ENCODE data around the gene TSPAN1.

TSPAN1 gene

DNA sequence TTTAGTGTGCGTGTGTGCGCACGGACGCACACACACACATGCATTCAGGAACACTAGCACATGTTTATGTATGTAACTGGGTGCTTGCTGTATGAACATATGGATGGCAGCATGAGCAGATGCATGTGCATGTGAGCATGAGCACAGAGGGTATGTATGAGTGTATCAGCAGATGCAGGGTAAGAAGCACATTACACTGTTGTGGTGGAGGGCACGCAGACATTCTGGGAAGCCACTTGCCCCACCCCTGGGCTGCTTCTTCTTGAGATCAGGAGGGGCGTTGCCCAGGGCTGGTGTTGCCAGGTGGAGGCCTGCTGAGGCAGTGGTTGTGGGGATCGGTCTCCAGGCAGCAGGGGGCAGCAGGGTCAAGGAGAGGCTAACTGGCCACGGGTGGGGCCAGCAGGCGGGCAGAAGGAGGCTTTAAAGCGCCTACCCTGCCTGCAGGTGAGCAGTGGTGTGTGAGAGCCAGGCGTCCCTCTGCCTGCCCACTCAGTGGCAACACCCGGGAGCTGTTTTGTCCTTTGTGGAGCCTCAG lies 5.3 kb downstream of the TSPAN1 start:
- no peak for DNase-seq (ENCODE audit: low read depth)
- TF ChIP-seq, protein P1, sequence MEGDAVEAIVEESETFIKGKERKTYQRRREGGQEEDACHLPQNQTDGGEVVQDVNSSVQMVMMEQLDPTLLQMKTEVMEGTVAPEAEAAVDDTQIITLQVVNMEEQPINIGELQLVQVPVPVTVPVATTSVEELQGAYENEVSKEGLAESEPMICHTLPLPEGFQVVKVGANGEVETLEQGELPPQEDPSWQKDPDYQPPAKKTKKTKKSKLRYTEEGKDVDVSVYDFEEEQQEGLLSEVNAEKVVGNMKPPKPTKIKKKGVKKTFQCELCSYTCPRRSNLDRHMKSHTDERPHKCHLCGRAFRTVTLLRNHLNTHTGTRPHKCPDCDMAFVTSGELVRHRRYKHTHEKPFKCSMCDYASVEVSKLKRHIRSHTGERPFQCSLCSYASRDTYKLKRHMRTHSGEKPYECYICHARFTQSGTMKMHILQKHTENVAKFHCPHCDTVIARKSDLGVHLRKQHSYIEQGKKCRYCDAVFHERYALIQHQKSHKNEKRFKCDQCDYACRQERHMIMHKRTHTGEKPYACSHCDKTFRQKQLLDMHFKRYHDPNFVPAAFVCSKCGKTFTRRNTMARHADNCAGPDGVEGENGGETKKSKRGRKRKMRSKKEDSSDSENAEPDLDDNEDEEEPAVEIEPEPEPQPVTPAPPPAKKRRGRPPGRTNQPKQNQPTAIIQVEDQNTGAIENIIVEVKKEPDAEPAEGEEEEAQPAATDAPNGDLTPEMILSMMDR (conservative IDR thresholded peaks at IDR 0.05; ENCODE audit: low read length) = no peak
- H3K4me3 ChIP-seq (ENCODE audit: low read length) = no peak overlapping the region

DNA sequence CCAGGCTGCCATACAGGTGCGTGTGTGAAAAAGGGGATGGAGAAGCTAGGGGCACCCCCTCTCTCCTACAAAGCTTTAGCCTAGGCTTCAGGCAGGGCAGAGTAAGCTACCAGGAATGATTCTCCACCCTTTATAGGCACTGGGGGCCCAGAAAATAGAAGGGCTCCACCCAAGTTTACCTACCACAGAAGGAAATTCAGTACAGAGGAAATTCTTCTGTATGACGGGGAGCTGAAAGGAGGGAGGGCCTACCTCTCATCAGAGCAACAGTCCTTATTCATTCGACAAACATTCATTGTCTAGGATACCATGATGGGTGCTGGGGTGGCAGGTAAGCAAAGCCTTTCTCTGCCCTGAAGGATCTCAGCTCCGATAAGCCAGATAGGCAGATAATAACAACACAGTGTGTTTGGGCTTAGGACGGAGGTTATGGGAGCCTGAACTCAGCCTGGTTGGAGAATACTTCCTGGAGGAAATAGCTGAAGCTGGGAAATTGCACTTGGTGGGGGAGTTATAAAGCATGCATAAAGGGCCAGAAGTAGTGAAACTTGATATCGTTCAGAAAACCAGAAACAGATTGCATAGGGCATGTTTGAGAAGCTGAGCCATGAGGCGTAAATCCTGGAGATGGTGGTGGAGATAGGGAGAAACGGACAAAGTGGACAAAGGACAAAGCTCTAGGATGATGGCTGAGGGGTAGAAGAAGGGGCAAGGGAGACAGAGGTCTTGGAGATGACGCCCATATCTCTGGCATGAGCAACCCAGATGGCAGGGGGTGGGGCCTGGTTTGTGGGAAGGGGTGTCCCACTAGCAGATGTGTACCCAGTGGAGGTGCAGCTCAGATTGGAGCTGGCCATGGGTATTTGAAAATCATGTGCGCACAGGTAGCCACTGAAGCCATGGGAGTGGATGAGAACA lies 6.7 kb downstream of the TSPAN1 start:
- TF ChIP-seq, protein P1 (conservative IDR thresholded peaks at IDR 0.05; ENCODE audit: low read length) = no peak
- no peak overlapping the region for H3K4me3 ChIP-seq (ENCODE audit: low read length)
- DNase-seq (ENCODE audit: low read depth) = peak; percentile 49

DNA sequence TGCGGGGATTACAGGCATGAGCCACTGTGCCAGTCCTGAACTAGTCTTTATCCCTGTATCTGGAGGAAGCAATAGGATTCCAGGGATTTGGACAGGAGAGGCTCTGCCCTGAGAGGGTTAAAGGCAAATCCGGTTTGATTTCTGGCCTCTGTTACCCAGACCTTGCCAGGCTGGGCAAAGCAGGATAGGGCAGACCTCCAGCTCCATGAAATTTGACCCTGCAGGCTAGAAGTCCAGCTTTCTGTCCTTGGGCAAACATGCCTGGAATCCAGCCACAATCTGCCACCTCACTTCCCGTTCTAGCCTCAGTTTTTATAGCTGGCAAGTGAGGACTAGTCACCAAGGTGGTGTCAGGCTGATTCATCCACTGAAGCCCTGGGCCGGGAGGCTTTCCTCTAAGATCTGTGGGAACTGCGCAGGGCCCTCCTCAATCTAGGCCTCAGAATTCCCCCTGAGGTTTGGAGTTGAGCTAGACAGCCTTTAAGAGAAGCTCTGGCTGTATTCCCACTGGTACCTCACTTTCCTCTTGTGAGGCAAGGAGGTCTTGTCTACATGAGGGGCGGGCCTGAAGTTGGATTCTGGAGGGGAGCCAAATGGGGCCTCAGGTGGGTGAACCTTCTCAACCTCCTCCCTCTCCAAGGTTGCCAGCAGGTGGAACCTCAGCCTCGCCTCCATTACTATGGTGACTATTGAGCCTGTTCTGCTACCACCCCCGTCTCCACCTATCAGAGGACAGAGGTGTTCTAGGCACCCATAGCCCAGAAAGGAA lies 8.4 kb downstream of the TSPAN1 start:
- TF ChIP-seq, protein P1 (conservative IDR thresholded peaks at IDR 0.05; ENCODE audit: low read length) = no peak
- no peak overlapping the region for H3K4me3 ChIP-seq (ENCODE audit: low read length)
- peak; percentile 92 for DNase-seq (ENCODE audit: low read depth)

DNA sequence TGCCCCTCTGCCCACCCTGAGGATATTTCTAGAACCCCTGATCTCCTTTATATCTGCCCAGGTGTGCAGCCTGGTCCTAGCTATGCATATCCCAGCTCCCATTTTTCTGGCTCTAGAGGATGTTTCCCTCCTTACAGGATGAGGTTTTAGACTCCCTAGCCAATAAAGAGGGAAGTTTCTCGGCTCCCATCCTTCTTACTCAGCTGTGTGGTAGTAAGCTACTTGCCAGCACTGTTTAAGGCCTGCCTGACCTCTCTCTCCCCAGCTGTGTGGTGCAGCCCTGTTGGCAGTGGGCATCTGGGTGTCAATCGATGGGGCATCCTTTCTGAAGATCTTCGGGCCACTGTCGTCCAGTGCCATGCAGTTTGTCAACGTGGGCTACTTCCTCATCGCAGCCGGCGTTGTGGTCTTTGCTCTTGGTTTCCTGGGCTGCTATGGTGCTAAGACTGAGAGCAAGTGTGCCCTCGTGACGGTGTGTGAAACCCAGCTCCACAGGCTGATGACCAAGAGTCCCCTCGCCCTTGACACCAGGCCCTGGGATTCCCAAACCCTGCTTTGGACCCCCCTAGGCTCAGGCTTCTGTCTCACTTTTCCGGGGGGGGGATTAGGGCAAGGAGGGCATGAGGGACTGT lies 9.2 kb downstream of the TSPAN1 start:
- no peak overlapping the region for H3K4me3 ChIP-seq (ENCODE audit: low read length)

DNA sequence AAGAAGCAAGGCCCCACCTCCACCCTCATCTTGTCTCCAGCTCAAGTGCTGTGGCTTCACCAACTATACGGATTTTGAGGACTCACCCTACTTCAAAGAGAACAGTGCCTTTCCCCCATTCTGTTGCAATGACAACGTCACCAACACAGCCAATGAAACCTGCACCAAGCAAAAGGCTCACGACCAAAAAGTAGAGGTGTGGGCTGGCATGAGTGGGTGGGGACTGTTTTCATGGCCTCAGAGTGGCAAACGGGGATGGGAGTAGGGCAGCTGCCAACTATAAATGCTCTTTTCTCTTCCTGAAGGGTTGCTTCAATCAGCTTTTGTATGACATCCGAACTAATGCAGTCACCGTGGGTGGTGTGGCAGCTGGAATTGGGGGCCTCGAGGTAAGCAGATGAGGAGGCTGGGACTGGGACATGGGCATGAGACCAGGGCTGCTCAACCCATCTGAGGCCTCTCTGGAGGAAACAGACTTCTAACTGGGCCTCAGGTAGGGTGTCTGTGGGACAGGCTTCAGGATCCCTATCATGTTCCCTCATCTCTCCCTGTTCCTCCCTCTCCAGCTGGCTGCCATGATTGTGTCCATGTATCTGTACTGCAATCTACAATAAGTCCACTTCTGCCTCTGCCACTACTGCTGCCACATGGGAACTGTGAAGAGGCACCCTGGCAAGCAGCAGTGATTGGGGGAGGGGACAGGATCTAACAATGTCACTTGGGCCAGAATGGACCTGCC lies 10.2 kb downstream of the TSPAN1 start:
- H3K4me3 ChIP-seq (ENCODE audit: low read length) = no peak overlapping the region
- TF ChIP-seq, protein P1 (conservative IDR thresholded peaks at IDR 0.05; ENCODE audit: low read length) = no peak
- no peak for DNase-seq (ENCODE audit: low read depth)

More for the DNA sequence above, 9.2 kb downstream of the TSPAN1 start:
- TF ChIP-seq, protein P1 (conservative IDR thresholded peaks at IDR 0.05; ENCODE audit: low read length) = no peak
- DNase-seq (ENCODE audit: low read depth) = peak; percentile 27

DNA sequence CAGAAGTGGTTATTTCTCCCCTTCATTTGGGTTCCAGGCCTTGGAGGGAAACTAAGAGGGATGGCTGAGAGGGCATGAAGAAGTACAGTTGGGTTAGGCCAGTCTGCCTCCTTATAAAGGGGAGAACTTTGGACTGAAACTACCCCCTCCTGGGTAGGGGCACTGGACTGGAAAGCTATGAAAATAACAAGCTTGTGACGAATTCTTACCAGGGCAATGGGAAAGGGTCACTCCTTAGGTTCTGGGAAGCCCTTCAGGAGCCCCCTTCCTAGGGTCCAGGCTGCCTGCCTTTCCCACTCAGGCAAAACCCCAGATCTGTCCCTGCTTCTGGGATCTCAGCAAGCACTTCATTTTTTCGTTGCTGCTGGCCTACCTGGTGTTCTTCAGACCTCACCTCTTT lies 11.2 kb downstream of the TSPAN1 start:
- no peak overlapping the region for H3K4me3 ChIP-seq (ENCODE audit: low read length)
- TF ChIP-seq, protein P1 (conservative IDR thresholded peaks at IDR 0.05; ENCODE audit: low read length) = no peak
- DNase-seq (ENCODE audit: low read depth) = no peak
